Hematopoietic multipotent progenitor cell treated with erythropoietin and hydrocortisone succinate and interleukin-3 and kit ligand, for 17 days (in vitro differentiated cells): Measurements from ENCODE around the gene MTA2.
"Not testable (repeated sequence)": the region's sequence is repeated elsewhere in the genome, so short reads cannot be mapped to it uniquely, and the experiment has no call there.

Experiments used
- DNase-seq: peaks from one replicate; pipeline ENCODE4 v3.0.0-alpha.2; 2015; ENCODE audit warnings: low spot score

MTA2 gene

DNA sequence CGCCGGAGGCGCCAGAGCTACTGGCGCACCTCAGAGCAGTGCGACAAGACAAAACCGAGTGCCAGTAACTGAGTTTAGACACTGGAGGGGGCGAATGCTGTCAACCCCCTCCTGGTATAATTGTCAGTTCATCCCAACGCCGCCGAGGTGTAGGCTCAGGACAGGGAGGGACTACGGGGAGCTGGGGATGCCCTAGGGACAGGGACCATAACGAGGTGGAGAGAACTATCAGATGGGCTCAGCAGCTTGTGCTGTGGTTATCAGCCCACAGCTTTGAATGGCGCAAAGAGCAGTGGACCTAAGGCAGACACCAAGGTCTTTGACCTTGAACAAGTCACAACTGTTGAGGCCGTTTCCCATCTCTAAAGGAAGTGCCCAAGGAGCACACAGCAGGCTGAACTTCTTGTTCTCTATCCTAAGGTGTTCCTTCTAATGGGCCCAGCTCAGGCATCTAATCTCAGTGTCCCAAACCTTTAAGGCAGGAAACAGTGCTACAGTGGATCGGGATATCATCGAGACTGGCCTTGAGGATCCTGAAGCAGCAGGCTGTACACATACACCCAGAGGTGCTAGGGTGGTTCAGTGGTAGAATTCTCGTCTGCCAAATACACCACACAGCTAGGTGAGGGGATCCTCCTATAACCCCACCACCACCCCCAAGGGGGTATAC, 9.4 kb downstream of the MTA2 start:
- no peak for DNase-seq

- peak; percentile 99 for DNase-seq
These were observed 10.1 kb downstream of the MTA2 start, which contains the start of gene TUT1 for GRCh38 chr11:62591448-62592145. TSS of gene TUT1 (minus strand) at chr11:62591523. CDS start at chr11:62591485, 38 bp downstream.

DNA sequence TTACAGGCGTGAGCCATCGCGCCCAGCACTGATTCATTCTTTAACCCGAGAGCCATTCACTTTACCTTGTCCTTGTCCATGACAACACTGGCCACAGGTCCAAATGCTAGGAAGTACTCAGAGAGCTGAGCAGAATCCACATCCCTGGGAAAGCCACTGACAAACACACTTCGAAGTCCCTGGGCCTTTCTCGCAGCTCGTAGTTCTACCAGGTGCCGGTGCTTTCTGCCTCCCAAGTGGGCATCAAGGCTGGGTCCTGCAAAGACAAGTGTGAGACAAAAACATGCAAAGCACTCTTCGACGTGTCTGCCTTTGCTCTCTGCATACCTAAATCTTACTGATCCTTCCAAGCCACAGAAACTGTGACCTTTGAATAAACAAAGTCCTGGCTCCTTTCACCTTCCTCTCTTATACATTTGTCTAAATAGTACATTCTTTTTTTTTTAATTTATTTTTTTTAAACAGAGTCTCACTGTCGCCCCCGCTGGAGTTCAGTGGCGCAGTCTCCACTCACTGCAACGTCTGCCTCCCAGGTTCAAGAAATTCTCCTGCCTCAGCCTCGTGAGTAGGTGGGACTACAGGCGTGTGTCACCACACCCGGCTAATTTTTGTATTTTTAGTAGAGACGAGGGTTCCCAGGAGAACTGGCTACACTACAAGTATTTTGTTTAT, 12.6 kb downstream of the MTA2 start:
- DNase-seq = no peak

GRCh38 chr11:62585356-62585755, 16.3 kb downstream of the MTA2 start:
- not testable (repeated sequence) for DNase-seq

DNA sequence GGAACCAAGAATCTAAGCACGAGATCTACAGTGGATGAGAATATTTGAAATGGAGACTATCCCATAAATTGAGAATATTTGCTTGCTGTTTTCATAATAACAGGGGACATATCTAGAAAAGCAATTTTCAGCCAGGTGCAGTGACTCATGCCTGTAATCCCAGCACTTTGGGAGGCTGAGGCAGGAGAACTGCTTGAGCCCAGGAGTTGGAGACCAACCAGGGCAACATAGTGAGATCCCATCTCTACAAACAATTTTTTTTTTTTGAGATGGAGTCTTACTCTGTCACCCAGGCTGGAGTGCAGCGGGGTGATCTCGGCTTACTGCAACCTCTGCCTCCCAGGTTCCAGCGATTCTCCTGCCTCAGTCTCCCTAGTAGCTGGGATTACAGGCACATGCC, 19.9 kb downstream of the MTA2 start:
- DNase-seq = not testable (repeated sequence)

GRCh38 chr11:62580959-62581715, 20.5 kb downstream of the MTA2 start:
- no peak for DNase-seq

DNA sequence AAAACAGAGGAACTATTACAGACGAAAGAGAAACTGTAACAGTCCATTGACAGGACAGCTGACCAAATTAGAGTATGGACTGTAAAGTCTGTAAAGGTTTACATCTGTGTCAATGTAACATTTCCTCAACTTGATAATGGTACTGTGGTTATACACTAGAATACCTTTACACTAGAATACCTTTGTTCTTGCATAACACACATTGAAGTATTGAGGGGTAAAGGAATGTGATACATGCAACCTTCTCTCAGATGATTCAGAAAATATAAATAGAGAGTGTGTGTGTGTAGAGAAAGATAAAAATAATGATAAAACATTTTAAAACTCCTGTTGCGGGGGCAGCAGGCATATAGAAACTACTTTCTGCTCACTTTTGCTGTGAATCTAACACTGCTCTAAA, 22.4 kb downstream of the MTA2 start:
- DNase-seq = no peak

DNA sequence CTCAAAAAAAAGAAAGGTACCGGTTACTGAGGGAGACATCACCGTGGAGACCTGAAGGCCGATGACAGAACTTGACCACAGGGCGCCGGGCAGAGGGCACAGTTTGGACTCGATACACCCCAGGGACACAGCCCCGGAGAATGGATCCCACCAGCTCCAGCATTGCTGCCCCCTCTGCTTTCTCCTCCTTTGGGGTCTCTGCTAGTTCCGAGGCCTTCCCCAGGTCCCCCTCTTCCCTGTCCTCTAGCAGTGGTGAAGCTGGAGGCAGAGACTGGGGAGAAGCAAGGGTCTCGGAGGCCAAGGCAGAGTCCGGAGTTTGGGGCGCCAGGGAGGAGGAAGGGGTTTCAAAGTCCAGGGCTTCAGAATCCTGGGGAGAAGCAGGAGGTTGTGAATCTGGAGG, 23.1 kb downstream of the MTA2 start:
- no peak for DNase-seq

DNA sequence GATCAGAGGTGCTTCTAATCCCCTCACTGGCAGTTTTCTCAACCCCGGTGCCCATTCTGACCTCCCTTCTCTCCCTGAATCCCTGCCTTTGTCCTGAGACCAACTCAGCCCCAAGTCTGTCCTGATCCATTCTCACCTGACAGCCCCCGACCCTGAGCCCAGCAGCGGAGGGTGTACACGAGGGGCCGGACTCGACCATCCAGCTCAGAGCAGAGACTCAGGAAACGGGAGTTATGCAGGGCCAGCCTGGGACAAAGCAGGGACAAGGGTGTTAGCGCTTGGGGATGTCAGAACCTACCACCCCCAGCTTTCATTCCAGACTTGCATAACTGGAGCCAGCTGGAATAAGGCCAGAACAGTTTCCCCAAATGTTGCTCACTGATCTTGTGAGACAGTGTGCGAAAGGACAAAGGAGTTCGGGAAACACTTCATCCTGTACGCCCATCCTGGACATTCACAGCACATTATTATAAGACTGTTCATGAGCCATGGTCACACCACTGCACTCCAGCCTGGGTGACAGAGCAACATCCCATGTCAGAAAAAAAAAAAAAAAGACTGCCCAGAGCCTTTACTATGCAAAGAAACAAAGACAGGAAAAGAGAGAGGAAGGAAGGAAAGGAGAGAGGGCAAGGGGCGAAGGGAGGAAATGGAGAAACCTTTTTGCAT, 24.5 kb downstream of the MTA2 start:
- DNase-seq = no peak

- no peak for DNase-seq
These were observed 25.8 kb downstream of the MTA2 start for GRCh38 chr11:62575837-62576236.

DNA sequence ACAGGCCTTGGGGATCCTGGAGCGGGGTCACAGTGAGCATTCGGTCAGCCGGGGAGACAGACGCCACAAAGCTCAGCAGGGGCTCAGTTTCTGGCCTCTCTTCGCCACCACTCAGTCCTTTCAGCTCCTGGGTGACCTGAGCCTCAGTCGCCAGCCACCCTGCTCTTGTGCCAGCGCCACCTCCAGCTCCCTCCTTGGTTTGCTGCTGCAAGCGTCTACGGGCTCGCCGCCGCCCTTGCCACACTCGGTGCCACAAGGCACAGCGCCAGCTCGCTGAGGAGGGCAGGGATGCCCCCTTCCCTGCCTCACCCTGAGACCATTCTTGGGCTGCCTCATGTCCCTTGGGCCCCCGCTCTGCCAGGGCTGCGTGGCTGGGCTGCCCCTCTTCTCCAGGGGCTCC, 26.5 kb downstream of the MTA2 start:
- DNase-seq = no peak

GRCh38 chr11:62574363-62575071, 27.1 kb downstream of the MTA2 start:
- no peak for DNase-seq

DNA sequence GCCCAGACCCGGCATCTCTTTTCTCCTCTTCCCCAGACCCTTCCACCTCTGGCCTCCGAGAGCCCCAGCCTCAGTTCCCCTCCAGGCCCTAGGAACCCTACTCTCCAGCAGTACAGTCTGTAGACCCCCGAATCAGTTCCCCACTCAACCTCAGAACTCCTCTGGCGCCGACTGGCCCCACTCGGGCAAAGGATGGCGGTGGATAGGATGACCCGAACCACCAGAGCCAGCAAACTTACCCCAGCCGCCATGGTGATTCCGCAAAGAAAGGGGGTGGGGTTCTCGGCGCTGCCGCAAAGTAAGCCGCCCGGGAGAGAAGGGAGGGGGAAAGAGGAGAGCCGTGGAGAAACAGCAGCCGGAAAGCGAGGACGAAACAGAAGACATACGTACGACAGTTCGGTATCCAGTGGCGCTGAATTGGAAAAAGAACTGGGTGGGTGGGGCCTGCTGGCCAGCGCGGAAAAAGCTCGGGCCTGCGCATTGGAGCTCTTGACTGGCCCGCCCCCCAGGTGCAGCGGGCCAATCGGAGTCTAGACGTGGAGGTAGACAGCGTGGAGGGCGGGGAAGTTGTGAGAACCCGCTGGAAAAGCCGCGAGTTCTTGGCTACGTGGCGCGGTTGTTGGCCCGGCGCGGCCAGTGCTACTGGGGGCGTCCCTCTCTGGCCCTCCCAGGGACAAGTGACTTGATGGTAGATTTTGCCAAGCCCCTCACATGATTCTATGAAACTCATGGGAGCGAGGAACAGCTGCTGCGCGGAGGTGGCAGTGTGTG, 27.9 kb downstream of the MTA2 start, which contains the start of gene EEF1G:
EEF1G (minus strand) TSS at position 300 of the 771 bp plus-strand sequence; CDS start at position 251, 49 bp downstream.
- DNase-seq = peak; percentile 98

- DNase-seq = no peak
These were observed 28.6 kb downstream of the MTA2 start for GRCh38 chr11:62573006-62573591.

- DNase-seq = no peak
These were observed 29.2 kb downstream of the MTA2 start for GRCh38 chr11:62572431-62572830.

DNA sequence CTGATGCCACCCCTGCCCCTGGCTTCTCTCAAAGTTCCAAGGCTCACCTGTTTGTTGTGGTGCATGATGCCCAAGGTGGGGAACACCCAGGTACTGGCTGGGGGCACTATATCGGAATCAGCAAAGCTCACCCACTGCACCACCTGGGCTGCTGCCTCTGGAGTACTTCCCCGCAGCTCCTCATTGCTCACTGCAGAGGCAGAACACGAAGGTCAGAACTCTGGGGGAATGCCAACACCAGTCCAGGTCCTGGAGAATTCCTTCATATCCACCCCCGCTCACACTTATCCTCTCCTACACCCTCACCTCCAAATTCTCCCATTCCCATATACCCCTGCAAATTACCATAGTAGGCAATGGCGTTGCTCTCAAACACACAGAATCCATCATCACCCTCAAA, 30.2 kb downstream of the MTA2 start:
- not testable (repeated sequence) for DNase-seq

- not testable (repeated sequence) for DNase-seq
These were observed 30.8 kb downstream of the MTA2 start for GRCh38 chr11:62570903-62571302.

- no peak for DNase-seq
These were observed 32.1 kb downstream of the MTA2 start for GRCh38 chr11:62569611-62570010.

DNA sequence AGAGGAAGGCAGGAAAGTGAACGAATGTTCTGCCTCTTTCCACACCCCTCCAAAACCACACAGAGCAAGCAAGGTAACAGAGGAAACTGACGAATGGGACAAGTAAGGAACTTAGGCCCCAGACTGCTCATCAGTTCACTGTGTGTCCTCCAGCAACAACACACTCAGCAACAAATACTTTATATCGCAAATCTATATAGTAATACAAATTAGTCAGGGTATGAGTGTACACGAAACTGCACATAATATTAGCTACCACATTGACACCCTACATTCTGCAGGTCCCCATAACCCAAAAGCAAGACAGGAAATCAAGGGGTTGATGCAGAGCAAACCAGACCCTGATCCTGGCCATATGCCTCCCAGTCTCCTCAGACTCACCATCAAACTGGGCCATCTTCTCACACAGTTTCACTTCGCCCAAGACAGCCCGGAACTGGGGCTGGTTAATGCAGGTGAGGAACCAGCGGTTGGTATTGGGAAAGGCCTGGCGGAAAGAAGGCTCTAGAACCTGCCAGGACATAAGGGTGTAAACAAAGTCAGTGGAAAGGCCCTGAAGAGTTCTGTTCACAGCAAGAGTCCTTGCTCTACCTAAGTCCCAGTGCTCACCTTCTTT, 34.5 kb downstream of the MTA2 start:
- DNase-seq = no peak
